HepG2 (cell line): ENCODE measurements around the gene NKIRAS1. TPM values are rescaled to one million over a fixed set of nuclear protein-coding genes. Genes with fewer than 3 reads are reported as not detected.

Experiments used
- AKNA ChIP-seq: sonication (generic); formaldehyde crosslinking; IDR thresholded peaks from 2 replicates; pipeline ENCODE4 v1.4.0; 2020; ENCODE audit warnings: missing genetic modification reagents, borderline replicate concordance
- CEBPZ ChIP-seq: IDR thresholded peaks from 2 replicates; pipeline ENCODE4 v1.6.1; 2012; ENCODE audit warnings: low read length, improper control_type of control experiment
- FOXA1 ChIP-seq, 2 experiments: fragments of 450-650 bp in 1 of 2; sonication (generic) in 1 of 2; formaldehyde crosslinking in 1 of 2; IDR thresholded peaks; 2 replicates each; pipeline versions ENCODE4 v1.4.0 to v1.6.1; 2016 to 2020; ENCODE audit warnings: missing genetic modification reagents in 1 of 2
- TSC22D2 ChIP-seq: sonication (generic); formaldehyde crosslinking; IDR thresholded peaks from 2 replicates; pipeline ENCODE4 v1.5.1; 2020; ENCODE audit warnings: missing genetic modification reagents, mild to moderate bottlenecking, borderline replicate concordance
- polyA plus RNA-seq, 8 experiments: library from polyadenylated mRNA; depleted of rRNA in 3 of 8; stranded (reverse) in 7 of 8; unstranded in 1 of 8; fragments of >200 nt; fragmentation: Illumina TruSeq in 4 of 8; extraction: Trizol in 4 of 8; gene quantifications; 2 replicates each; pipeline versions ENCODE4 v1.2.1 to v1.2.3, GENCODE V29; 2011 to 2016; ENCODE audit warnings: low read depth in 4 of 8, missing spikeins in 1 of 8, mixed read lengths in 1 of 8; ENCODE audit not compliant: insufficient read depth in 1 of 8
- total RNA-seq, 5 experiments: library from RNA; depleted of rRNA; stranded (reverse); fragments of >200 nt; fragmentation: Illumina TruSeq; extraction: Trizol; gene quantifications; 2 replicates each; pipeline ENCODE4 v1.2.3, GENCODE V29; 2016; ENCODE audit warnings: low read depth in 1 of 5
- TF ChIP-seq, protein P1 (sequence below): sonication (generic); formaldehyde crosslinking; IDR thresholded peaks from 2 replicates; pipeline ENCODE4 v1.5.0; 2020; ENCODE audit warnings: mild to moderate bottlenecking, missing genetic modification reagents

NKIRAS1 gene
- total and polyA plus RNA-seq, 2 of the 13 experiments (the other 11 are each of a cell fraction or from before 2014, with no cell fraction given) = 4.3 to 8.0 TPM

GRCh38 chr3:23885210-23885609 lies 31.6 kb downstream of the NKIRAS1 start (continued):
- no peak for TF ChIP-seq AKNA
- TF ChIP-seq FOXA1 (IDR thresholded peaks at IDR 0.05) = no peak
- no peak for TF ChIP-seq FOXA1 (CRISPR knock-in tag; IDR thresholded peaks at IDR 0.05)
- TF ChIP-seq, protein P1, sequence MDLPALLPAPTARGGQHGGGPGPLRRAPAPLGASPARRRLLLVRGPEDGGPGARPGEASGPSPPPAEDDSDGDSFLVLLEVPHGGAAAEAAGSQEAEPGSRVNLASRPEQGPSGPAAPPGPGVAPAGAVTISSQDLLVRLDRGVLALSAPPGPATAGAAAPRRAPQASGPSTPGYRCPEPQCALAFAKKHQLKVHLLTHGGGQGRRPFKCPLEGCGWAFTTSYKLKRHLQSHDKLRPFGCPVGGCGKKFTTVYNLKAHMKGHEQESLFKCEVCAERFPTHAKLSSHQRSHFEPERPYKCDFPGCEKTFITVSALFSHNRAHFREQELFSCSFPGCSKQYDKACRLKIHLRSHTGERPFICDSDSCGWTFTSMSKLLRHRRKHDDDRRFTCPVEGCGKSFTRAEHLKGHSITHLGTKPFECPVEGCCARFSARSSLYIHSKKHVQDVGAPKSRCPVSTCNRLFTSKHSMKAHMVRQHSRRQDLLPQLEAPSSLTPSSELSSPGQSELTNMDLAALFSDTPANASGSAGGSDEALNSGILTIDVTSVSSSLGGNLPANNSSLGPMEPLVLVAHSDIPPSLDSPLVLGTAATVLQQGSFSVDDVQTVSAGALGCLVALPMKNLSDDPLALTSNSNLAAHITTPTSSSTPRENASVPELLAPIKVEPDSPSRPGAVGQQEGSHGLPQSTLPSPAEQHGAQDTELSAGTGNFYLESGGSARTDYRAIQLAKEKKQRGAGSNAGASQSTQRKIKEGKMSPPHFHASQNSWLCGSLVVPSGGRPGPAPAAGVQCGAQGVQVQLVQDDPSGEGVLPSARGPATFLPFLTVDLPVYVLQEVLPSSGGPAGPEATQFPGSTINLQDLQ (CRISPR knock-in tag) = no peak
- no peak for TF ChIP-seq CEBPZ
- TF ChIP-seq TSC22D2 (CRISPR knock-in tag) = no peak
